HPDE6-E6E7 (cell line): ENCODE measurements around the gene ABHD17A.

Experiments
- DNase-seq: peaks from one replicate; pipeline ENCODE4 v3.0.0; 2011; ENCODE audit warnings: missing footprints; ENCODE audit errors: extremely low spot score

The ABHD17A gene

DNA sequence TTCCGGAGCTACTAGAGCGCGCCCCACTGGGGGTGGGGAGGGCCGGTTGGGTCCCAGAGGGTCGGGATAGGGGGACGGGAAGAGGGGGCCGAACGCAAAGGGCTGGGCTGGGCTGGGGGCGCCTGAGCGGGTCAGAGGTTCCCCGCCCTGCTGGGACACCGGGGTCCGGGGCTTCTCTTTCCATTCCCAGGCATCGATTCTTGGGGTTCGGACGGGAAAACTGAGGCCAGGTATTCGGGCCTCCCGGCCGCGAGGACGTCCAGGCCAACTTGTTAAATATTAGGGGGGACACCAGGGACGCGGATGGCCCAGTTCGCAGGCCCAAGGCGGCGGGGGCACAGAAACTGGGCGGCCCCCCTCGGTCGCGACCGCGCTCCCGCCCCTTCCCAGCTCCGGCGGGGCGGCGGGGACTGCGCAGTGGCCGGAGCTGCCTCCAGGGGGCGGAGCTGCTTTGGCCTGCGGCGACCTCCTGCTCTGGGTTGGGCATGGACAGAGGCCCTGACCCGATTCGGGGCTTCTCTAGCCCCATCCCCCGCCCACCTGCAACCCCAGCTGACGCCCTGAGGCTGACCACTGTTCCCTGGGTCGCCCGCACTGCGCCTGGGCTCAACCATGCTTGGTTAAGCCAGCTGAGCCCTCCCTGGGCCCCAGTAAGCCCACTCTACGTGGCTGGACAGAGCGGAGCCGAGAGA, 20.7 kb downstream of the ABHD17A start:
- DNase-seq: no peak

DNA sequence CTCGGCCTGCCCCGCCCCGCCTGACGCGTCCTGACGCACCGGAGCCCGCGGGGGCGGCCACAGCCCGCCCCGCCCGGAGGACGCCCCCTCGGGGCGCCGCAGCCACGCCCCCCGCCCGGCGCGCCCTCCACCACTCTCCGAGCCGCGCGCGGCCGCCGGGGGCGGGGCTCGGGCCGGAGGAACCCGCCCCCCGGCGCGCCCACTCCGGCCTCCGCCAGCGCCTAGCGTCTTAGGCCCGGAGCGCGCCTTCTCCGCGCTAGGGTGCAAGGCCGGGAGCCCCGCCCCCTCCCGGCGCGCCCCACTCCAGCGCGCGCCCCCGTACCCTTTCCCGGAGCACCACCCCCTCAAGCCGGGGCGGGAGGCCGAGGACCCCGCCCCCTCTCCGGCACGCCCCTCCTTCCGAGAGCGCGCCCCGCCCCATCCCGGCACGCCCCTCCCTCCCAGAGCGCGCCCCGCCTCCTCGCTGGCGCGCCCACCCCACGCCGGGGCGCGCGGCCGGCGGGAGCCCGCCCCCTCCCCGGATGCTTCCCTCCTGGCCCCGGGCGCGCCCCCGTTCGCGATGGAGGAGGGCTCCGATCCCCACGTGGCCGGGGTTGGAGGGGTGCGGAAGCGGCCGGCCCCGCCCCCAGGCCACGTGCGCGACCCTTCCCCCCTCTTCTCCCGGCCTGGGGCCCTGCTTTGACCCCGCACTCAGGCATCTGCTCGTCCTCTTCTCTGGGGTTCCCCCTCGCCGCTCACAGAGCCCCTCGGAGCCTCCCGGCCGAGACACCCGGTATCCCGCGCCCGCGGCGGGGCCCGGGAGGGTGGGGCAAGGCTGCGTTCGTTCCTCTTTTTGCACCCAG, 21.4 kb downstream of the ABHD17A start:
- DNase-seq: no peak

DNA sequence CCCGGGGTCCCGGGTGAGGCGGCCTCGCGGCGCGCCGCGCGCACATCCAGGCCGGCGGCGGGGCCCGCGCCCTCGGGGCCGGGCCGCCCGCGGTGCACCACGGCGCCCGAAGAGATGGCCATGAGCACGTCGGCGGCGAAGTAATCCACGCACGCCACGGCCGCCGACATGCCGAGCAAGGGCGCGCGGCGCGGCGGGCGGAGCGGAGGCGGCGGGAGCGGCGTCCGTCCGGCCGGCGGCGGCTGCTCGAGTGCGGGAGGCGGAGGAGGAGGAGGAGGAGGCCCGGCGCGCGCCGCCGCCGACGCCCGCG, 22.0 kb downstream of the ABHD17A start, which contains the start of gene KLF16:
TSS of gene KLF16 (minus strand) at position 252 of the 310 bp plus-strand sequence. CDS start at position 170, 82 bp downstream.
- no peak for DNase-seq

DNA sequence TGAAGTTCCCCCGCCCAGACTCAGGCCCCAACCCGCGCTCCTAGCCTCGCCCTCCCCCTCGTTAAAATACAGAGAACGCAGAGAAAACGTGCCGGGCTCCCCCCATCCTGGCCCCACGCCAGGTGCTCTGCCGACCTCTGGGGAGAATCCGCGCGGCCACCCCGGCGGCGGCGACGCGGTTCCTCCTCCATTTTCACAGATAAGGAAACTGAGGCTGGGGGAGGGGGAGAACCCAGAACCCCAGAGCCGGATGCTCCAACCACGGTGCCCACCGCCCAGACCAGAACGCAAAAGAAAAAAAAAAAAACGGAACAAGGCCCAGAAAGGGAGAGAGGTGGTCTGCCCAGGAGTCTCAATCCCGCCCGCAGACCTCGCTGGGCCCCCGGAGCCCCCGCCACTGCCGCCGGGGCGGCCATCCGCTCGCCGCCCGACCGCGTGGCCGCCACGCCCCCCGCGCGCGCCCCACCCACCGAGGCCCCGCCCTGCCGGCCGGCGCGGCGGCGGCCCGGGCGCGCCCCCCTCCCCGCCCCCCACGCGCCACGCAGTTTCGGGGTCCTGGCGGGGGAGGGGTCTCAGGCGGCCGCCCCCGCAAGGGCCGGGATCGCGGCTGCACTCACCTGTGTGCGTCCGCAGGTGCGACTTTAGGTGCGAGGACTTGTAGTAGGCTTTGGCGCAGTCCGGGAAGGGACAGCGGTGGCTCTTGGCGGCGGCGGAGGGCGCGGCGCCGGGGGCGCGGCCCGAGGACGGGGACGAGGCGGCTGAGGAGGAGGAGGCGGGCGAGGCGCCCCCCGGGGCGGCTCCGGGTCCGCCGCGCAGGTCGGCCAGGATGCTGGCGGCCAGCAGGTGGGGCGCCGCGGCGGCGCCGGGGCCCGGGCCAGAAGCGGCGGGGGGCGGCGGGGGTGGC, 22.6 kb downstream of the ABHD17A start:
- DNase-seq: no peak

DNA sequence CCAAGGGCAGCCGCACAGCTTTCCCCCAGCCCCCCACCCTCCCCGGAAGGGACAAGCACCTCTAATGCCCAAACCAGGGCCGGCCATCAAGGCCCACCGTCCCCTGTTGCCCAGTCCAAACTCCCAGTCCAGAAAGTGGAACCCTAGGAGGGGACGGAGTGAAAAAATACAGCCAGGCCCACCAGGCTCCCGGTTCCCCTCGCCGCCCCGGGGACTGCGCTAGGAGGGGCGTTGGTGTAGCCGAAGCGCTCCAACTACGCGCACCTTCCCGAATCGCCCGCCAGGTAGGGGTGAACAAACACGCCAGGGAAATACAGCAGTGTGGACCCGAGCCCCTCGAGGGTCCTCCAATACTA, 23.2 kb downstream of the ABHD17A start:
- no peak for DNase-seq

DNA sequence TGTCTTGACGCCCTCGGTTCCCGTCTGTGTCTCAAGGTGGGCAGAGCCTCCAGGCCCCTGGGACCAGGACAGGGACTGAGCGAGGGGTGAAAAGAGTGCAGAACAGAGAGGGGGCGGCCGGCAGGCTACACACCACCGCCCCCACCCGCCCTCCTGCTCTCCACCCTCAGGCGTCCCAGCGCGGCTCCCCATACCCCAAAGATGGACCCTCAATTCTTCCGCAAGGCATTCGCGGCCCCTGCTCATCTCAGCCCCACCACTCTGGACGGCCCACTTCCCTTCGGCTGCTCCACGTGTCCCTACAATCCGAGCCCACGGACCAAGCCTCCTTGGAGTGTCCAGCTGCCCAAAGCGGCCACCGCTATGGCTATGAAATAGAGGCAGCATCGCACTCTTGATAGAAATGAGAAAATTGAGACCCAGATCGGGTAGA, 23.7 kb downstream of the ABHD17A start:
- no peak for DNase-seq

DNA sequence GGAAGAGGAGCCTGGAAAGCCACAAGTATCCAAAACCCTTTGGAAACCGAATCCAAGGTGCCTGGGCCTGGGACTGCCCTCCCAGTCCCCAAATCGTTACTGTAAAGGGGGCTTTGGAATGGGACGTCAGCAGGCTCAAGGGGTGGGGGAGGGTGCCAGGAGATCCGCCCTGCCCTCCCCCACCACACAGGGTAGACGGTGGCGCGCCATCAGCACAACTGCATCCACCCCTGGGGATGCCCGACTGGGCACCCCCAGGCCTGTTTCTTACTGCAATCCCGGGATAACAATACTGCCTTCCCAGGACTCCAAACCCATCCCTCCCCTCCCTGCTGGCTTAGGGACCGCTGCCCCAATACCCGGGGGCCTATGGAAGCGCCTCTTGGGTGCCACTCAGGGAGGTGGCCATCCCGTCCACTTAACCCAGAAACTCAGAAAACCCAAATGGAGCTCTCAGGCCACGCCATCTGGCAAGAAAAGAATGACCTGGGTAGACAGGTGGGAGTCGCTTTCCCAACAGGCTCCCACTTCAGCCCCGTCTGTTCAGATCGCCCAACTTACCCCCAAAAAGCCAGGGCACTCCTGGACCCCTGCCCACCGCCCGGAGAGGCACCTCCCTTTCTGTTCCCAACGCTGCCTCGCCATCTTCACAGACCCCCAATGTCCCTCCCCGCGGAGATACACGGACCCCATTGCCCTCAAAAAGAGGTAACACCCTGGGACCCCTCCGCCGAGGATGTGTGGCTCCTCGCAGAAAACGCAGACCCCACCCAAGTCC, 24.3 kb downstream of the ABHD17A start:
- DNase-seq: no peak

DNA sequence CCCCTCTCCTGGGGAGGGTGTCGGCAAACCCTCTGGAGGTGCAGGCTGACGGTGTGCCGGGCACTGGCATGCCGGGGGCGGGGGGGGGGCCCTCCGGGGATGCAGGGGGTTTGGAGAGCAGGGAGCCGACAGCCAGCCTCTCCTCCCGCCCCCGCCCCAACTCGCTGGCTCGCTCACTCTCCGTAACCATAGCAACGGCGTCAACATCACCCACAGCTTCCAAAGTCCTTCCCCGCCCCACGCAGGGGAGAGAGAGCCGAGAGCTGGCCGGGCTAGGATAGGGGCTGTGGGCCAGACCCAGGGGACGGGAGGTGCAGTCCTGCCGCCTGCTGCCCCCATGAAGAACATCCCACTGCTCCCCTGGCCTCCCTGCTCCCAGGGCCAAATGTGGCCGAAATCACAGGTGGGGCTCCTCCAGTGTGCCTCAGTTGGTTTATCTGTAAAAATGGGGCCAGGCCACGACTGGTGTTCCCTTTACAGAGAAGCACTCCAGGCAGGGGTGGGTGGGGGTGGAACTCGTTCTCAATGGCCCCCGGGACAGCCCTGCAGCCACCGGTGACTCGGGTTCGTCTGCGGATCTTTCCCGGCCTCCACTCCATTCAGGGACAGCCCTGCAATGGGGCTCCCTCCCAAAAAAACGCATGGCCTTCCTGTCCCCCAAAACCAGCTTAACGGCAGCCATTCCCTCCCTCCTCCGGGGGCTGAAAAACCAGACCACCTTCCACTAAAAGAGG, 25.1 kb downstream of the ABHD17A start:
- no peak for DNase-seq

DNA sequence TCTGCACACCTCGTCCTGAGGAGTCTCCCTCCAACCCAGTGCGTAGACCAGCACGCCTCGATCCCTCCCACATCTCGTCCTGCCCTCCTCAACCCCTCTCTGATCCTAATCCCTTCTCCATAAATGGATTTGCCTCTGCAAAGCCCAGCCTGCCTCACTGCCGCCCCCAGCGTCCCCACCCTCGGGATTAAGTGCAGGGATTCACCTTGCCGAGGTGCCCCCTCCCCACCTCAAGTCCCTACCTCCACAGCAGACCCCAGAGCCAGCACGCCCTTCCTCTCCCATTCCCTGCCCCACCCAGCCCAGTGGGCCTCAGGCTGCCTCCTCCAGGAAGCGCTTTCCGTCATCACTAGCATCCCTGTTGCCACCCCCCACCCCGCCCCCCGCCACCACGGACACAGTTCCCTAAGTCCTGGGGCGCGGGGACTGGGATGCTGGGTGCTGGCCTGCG, 25.9 kb downstream of the ABHD17A start:
- no peak for DNase-seq

DNA sequence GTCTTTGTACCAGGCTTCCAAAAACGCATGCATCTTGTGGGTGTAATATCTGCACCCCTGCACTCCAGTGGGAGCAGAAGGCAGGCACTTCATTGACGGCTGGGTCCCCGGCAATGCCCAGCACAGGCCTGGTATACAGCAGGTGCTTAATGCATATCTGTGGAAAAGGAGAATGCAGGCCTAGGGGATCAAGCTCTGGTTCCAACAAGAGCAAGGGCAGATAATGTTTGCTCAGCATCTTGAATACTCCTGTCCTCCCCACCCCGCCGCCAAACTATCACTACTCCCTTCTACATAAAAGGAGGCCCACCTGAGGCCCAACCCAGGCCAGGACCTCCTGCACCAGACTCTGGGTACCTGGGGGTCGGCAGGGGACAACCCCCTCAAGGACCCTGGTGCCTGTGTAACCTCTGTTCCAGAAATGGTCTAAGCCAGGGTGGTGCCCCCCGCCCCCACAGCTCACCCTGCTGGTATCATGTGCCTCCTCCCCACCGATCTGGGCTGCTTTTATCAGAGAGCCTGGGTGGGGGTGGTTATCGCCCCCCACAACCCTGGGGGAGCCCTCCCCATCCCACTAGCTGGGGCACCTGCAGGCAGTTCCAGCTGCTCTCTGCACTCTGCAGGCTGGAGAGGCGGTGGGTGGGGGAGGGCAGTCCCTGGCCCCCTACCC, 26.7 kb downstream of the ABHD17A start:
- no peak for DNase-seq

DNA sequence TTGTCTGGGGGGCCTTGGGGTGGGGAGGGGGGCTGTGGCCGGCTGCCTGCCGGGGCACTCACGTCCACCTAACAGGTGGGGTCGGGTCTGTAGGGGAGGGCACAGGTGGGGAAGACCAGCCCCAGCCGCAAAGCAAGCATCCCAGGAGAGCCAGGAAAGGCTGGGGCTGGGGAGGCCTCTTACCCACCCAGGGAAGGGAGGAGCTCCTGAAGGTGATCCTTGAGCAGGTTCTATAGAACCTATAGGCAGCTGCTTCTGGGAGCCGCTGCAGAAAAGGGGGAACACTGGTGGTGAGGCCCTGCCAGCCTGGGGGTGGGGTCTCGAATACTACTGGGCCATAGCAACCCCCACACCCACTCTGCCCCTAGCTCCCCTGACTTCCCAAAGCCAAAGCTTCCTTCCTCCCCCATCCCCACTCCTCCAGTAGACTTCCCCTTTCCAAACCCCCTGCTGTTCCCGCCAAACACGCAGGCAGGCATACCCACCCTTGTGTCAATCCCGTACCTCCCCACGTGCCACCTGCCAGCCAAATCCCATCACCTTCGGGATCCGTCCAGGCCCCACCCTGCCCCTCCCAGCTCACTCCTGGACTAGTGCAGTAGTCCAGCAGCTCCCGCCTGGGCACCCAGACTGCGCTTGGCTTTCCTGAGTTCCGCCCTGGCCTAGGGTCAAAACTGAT, 27.5 kb downstream of the ABHD17A start:
- no peak for DNase-seq

DNA sequence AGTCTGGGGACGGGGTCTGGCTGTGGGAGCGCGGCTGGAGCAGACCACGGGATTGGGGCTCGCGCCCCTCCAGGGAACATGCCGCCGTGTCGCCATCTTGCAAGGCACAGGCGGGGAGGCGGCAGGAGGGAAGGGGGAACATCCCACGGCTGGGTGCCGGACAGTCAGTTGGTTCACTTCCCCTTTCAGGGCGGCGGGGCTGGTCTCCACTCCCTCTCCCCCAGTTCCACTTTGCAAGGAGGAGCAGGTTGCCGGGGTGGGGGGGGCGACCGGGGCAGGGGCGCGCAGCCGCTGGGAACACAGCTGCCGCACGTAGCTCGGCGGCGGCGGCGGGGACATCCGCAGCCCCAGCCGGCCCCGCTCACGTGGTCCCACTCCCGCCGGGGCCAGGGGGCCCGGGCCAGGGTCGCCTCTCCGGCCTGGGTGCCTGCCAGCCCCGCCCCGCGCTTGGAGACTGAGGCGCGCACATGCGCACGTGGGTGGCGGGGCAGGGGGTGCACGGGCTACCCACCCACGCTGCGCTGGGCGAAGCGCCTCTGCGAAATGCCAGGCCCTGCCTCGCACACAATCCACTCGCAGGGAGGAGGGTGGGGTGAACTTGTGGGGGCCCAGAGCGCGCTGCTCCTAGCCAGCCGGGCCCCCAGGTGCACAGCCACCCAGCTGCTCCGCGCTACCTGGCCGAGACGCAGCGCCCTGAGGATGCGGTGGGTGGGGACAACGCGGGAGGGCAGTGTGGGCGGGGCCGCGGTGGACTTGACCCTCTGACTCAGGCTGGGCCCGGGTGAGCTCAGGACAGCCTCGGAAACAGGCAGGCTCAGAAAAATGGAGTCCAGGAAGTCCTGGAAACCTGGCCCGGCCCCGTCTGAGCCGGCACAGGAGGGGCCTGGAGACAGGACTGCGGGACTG, 28.3 kb downstream of the ABHD17A start:
- peak; percentile 84 for DNase-seq

DNA sequence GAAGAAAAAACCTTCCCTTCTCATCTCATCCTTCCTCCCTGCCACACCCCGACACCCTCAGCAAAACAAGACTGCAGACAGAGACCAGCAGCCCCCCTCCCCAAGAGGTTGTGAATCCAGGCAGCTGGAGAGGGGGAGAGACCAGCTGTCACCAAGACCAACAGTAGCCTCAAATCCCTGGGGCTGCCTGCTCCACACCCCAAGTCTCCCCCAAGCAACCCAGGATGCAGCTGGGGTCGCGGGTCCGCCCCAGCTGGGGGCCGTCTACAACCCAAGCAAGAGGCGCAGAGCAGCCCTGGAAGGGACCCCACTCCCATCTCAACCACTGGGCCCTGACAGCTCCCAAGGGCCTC, 29.0 kb downstream of the ABHD17A start:
- no peak for DNase-seq

DNA sequence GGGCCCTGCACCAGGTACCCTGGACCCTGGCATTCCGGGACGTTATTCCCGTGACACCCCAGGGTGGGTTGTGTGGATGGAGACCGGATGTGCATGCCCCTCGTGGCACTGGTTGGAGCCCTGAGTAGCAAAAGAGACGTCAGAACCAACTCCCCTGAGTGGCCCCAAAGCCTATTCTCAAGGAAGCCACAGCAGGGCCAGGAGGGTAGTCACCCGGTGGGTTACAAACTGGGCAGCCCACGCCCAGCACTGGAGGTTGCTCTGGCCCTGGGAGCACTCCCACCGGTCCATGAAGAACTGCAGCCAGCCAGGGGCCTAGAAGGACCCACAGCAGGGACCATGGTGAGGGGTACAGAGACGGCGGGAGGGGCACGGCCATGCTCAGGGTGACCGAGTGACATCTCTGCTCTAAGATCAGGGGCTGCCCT, 29.5 kb downstream of the ABHD17A start:
- DNase-seq: no peak

DNA sequence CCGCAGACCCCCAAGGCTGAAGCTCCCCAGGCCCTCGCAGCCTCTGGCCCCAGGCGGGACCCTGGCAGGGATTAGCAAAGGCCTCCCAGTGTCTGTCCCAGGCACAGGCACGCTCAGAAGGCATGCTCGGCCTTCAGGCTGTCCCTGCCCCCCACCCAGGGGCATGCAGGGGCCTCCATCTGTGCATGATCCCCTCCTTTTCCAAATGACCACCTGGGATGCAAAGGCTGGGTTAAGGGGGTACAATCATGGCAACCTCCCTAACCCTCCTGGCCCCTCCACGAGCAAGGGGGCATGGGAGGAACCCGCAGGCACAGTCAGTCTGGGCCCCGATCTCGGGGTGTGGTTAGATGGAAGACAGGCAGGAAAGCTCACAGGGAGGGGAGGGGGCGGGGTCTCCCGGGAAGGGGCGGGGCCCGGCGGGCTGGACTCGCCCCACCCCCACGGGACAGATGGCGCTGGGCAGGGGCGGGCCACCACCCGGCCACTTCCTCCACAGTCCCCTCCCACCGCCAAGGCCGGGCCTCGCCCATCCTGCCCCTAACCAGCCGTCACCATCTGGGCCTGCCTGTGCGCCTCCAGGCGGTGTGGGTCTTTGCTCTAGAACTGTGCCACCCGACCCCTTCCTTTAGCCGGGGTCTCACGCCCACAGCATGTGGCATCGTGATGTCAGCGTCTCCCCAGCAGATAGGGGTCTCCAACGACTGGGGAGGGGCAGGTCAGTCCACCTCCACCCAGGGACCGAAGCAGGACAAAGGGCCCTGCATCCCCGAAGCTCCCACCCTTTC, 30.1 kb downstream of the ABHD17A start:
- DNase-seq: peak; percentile 89

DNA sequence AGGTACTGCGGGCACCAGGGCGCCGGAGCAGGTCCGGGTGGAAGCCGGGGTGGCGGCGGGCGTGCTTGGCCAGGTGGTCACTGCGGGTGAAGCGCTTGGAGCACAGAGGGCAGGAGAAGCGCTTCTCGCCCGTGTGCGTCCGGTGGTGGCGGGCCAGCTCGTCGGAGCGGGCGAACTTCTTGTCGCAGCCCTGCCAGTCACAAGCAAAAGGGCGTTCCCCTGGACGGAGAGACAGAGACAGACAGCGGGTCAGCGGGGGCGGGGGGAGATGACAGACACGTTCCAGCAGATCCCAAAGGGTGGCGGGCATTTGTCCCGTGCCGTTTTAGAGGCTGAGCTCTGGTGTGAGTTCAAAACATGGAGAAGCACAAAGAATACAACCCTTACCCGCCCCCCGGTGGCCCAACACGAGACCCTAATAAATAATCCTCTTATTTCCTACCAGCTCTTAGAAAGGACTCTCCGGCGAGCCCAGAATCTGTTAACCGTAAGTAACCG, 30.7 kb downstream of the ABHD17A start:
- no peak for DNase-seq

DNA sequence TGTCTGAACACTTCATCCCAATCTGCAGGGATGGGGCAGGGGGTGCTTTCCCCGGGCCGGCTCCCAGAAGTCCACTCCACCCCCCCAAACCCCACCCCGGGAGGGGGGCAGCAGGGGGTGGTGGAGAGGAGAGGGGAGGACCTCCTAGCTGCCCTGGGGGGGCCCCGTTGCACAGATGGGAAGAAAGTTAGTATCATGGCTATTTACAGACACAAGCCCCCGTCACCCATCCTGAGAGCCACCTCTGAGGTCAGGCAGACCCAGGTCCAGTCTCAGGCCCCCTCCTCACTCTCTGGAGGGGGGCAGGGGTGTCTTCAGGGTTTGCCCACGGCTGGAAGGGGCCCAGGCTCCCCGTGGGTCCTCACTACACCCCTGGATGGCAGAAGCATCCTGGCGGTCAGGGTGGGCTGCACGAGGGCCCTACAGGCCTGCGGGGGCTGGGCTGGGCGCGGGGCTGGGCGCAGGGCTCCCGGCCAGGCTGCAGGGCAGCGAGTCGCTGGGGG, 31.2 kb downstream of the ABHD17A start:
- no peak for DNase-seq
